Stimulated activated CD8-positive, alpha-beta memory T cell treated with anti-CD3 and anti-CD28 coated beads, Interleukin-4, amount 100 ng/mL, for 48 hours (primary cell): ENCODE results near the gene FADD.

Source experiments
- DNase-seq: peaks from one replicate; pipeline ENCODE4 v3.0.0-alpha.2; 2020

The FADD gene, protein sequence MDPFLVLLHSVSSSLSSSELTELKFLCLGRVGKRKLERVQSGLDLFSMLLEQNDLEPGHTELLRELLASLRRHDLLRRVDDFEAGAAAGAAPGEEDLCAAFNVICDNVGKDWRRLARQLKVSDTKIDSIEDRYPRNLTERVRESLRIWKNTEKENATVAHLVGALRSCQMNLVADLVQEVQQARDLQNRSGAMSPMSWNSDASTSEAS

DNA sequence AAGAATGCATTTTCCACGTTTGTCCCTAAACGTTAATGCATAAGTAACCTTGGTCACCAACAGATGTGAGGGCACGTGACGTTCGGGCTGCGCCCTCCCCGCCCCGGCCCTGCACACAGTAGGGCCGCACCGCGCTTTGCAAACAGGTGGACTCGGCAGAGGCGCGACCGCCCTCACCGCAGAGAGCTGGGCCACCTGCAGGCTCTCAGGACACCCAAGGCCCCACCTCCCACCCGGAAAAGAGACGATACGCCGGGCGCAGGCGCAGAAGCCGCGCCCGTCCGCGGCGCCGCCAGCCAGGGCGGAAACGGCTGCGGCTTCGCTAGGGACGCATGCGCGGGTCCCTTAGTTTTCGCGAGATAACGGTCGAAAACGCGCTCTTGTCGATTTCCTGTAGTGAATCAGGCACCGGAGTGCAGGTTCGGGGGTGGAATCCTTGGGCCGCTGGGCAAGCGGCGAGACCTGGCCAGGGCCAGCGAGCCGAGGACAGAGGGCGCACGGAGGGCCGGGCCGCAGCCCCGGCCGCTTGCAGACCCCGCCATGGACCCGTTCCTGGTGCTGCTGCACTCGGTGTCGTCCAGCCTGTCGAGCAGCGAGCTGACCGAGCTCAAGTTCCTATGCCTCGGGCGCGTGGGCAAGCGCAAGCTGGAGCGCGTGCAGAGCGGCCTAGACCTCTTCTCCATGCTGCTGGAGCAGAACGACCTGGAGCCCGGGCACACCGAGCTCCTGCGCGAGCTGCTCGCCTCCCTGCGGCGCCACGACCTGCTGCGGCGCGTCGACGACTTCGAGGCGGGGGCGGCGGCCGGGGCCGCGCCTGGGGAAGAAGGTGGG, at the start of gene FADD:
FADD (plus strand) TSS at position 377 of the 831 bp plus-strand sequence; CDS start at position 541, 164 bp downstream.
- DNase-seq, result peak; percentile 91

DNA sequence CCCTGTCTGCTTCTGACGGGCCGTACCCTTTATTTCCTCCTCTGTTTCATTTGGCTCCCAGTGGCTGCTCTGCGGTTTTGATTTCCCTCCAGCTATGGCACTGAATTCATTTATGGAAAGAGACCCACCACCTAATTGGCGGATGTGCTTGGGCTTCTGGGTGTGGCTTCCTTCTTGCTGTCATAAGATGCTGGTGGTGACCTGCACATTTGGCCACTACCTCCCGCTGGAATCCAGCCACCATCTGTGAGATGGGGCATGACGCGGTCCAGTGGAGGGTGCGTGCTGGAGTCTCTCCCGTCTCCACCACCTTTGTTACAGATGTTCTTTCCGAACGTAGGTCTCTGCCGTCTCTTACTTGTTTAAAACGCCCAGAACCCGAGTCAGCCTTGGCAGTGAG, 47.7 kb upstream of the FADD start:
- DNase-seq, result no peak

DNA sequence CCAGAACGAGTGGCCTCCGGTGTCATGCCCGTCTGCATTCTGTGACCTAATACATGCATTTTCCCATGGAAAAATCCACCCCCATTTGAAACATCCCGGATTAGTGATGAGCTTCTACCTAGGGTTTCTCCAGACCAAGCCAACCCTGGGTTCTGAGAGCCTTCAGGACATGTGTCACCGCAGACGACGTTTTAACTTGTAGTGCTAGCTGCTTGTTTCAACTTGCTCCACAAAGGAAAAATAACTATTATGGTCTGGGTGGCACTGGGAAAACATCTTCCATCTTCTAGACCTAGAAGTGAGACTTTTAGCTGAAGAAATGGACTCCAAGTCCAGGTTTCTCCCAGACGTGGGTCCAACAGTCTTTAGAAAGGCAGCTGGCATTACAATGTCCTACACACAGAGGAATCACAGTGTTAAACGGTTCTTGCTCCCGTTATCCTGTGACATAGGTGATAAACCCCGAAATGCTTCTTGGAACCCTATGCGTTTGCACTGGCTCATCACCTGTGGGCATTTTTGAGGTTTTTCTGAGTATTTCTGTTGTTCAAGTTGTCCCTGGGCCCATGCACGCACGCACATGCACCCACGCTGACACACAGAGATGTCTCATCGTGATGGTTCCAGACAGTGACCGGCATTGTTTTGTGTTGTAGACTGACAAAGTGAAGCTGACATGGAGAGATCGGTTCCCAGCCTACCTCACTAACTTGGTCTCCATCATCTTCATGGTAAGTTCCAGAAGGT, 46.6 kb upstream of the FADD start:
- no peak for DNase-seq

DNA sequence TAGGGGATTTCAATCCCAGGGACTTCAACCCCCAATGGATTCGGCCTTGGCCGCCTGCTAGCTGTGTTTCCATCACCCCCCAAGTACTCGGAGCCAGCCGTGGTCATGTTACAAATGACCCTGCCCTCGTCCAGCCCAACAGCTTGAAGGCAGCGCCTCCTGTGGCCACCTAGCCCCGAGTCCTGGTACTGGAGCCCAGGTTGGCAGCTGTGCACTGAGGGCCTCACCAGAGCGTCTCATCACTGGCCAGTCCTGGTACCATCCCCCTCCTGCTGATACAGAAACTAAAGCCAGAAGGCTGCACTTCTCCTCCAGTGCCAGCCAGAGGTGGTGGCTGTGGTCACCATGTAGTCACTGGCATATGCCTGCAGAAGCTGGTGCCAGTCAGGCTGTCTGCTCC, 44.9 kb upstream of the FADD start:
- DNase-seq, result no peak

DNA sequence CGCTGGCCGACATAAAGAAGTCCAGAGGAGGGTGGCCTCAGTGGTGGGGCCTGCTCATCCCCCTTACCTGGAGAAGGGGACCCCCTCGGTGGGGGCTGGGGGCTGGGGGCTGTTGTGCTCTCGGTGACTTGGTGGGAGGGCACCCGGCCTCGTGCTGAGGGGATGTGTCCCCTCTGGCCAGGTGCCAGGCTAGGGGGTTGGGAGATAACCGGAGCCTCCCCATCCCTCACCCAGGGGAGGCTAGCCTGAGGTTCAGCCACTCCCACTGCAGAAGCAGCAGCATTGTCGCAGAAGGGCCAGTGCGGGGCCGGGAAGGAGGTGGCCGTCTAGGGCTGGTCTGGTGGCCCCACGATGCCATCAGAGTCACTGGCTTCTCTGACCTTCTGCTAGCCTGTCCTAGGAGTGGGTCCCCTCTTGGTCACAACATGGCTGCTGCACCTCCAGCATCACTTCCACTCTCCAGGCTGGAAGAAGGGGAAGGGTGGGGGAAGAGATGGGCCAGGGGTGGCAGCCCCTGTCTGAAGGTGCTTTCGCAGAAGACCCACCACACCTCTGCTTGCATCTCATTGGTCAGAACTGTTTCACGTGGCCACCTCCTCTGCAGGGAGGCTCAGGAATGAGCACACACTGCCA, 44.2 kb upstream of the FADD start:
- DNase-seq, result no peak

DNA sequence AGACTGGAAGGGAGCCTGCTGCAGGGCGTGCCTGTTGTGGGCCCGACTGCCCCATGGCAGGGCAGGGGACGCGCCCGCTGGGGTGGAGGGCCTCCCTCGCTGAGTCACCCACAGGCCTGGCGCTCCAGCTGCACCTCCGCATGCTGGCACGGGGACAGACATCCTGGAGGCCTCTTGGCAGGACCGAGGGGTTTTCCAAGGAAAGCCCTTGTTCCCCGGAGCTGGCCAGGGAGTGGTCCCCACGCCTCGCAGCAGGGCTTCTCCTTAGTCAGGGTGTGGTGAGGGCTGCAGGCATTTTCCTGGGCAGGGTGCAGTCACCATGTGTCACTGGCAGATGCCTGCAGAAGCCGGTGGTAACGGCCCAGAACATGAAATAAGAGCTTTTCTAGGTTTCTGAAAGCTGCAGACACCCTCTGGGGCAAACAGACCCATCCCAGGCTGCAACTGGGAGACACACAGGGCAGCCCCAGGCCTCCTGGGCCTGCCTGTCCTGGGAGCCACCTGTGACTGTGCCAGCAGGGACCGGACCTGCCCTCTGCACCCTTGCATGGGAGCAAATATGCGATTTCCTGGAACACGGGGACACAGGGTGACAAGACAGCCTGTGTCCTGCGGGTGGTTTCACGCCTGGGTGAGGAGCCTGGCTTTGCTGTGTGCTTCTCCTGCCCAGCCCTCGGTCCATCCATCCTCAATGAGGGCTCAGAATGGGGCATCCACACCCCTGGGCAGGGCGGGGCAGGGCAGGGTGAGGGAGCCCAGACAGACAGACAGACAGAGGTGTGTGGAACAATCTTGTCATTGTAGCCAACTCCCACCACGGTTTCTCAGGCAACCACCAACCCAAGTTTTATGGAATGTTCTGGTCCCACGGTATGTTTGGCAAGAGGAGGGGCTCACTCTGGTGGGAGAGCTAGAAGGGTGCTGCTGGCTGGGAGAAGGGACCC, 43.2 kb upstream of the FADD start:
- DNase-seq, result no peak

DNA sequence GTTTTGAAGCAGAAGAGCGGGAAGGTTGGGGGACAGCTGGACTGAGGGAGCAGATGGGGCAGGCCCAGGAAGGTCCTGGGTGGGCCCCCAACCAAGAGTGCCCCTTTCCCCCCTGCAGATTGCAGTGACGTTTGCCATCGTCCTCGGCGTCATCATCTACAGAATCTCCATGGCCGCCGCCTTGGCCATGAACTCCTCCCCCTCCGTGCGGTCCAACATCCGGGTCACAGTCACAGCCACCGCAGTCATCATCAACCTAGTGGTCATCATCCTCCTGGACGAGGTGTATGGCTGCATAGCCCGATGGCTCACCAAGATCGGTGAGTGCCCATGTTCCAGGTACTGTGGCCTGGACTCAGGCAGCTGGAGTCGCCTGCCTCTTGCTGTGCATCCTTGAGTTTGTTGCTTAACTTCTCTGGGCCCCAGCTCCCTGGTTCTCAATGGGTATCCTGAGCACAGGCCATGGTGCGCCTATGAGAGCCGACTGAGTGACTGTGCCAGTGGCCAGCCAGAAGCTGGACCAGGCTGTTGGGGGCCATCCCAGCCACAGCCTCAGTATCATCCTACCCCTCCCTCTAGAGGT, 42.0 kb upstream of the FADD start:
- no peak for DNase-seq

DNA sequence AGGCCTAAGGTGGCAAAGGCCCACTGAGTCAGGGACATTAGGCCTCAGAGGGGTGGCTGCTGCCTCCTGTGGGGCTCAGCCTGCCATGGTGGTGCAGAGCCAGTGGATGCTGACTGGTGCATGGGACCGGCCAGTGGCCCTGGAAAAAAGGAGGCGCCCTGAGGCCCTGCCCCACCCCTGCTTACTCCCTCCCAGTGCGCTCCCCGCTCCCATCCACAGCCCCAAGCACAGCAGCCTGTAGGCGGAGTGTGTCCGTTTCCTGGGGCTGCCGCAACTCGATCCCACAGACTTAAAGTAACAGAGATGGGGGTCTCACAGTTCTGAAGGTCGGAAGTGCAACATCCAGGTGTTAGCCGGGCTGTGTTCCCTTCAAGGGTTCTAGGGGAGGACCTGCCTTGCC, 38.4 kb upstream of the FADD start:
- DNase-seq, result no peak

DNA sequence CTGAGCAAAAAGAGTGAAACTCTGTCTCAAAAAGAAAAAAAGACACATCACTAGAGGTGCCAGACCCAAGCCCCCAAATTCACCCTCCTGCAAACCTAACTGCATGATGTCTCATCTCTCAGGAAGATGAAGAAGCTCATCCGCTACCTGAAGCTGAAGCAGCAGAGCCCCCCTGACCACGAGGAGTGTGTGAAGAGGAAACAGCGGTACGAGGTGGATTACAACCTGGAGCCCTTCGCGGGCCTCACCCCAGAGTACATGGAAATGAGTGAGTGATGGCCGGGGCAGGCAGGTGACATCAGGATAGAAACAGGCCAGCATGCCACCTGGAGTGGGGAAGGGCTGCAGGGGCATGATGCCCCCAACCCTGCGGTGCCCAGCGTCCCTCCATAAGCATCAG, 36.0 kb upstream of the FADD start:
- DNase-seq, result no peak

DNA sequence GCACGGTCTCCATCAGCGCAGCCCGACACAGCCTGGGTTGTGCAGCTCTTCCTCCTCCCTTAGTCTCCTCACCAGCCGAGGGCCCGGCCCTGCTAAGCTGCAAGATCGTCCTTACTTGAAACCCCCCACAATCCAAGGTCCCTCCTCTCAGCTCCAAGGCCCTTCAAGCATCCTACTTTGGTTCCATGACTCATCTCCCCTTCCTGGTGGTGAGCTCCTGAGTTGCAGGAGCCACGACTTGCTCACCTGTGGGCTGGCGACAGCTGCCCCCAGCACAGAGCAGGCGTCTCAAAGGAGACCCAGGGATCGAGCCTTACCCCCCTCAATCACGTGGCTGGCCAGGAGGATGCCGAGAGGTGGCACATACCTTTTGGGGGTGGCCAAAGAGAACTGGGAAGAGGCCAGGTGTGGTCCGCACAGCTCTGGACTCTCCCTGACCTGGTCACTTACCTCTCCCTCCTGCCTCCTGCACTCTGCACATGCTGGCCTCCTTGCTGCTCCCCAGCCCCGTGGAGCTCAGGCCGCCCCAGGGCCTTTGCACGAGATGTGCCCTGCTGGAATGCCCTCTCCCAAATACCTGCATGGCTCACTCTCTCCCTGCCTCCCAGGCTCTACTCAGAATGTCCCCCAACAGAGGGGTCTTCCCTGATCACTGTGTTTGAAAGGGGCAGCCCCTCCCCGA, 35.2 kb upstream of the FADD start:
- DNase-seq, result no peak

DNA sequence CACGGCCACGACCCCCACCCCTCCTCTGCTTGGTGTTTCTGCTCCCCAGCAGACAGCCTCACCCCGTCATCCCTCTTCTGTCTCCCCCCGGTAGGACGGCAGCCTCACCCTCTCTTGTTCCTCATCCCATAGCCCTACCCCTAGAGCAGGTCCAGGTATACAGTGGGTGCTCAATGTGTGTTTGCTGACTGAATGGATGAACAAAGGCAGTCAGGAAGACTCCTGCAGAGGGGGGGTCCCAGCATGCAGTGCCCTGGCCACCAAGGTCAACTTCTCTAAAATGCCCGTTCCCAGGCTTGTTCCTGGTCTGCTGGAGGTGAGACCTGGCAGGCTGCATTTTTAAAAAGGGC, 34.7 kb upstream of the FADD start:
- DNase-seq, result no peak

DNA sequence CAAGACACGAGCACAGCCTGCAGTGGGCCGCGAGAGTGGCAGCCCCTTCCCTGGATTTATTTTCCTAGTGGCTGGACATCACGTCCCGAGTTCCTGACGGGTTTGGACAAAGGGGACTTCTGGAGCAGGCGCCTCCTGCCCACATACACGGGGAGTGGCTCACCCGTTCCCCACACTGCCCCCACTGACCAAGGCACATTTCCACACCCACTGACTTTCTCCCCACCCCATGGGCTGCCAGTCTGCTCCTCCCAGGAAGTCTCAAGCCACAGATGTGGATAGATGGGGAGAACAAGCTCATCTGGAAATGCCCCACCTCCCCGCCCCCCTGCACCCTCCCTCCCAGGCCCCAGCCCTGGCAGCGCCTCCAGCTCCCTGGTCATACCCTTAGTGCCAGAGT, 34.0 kb upstream of the FADD start:
- no peak for DNase-seq

DNA sequence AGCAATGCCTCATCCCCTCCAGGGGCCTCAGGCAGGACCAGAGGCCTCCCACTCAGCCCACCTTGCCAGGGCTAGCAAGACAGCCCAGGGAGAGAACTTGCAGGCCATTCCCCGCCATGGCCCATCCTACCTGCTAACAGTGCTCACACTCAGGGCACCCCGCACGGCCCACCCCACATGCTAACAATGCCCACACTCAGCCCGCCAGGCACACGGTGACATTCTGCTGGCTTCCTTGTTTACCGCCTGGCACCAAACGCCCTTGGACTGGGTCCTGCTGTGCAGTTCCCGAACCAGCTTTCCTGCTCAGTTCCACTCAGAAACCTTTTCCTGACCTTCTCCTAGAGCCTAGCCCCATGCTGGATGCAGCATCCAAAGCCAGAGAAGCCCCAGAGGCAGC, 33.5 kb upstream of the FADD start:
- DNase-seq, result no peak

DNA sequence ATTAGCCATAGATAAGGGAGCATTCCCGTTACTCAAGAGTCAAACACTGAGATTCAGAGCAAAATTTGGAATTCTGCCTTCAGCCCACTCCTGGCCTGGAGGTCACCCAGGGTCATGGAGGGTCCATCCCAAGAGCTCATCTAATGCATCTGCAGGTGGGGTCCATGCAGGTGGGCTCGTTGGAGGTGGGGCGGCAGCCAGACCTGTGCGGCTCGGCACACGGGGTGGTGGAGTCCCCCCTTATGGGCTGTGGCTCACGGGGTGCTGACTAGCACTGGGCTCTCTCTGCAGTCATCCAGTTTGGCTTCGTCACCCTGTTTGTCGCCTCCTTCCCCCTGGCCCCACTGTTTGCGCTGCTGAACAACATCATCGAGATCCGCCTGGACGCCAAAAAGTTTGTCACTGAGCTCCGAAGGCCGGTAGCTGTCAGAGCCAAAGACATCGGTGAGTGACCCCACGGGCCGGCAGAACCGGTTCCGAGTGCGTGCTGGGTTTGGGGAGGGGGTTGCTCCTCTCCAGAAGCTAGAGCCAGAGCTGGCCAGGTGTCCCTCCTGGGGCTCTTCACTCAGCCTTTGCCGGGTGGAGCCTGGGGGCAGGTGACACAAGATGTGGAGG, 32.4 kb upstream of the FADD start:
- DNase-seq, result no peak

DNA sequence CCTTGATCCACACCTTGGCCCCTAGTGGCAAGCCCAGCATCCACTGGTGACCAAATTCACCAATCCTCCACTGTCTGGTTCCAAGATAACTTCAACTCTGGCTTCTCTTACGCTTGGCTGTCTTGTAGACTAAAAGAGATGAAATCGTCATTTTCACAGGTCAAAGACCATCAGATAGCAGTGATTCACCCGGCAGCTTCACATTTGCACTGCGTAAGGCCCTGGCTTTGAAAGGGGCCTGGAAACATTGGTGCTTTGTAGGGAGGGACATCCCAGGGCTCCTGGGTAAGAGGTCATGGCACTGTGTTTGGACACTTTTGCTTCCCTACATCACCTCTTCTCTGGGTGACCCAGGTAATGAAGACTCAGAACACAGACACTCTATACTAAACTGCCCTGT, 30.1 kb upstream of the FADD start:
- no peak for DNase-seq

DNA sequence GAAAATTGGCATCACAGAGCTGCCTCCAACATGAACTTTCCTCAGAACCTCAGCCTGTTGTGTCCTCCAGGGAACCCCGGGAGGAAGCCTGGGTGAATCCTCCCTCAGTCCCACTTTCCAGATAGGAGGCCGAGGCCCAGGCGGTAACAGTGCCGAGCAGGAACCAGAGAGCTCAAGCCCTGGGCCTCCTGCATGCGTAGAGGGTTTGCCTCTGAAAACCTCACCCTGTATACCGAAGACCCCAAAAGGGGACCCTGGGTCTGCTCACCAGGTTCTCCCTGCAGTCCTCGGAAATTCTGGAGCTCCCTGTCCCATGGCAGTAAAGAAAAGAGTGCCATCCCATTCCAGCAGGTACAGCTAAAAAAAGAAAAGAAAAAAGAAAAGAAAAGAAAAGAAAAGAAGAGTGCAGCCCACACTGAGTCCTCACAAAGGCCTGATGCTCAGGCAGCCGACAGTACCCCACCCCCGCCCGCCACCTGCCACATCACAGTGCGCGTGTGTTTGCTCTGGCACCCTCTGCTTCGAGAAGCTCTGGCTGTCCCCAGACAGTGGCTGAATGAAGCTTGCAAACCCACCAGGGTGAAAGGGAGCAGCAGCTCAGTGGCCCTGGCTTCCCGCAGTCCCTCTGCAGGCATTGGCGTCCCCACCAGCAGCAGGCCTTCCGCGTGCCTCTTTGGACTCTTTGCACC, 28.4 kb upstream of the FADD start:
- no peak for DNase-seq

DNA sequence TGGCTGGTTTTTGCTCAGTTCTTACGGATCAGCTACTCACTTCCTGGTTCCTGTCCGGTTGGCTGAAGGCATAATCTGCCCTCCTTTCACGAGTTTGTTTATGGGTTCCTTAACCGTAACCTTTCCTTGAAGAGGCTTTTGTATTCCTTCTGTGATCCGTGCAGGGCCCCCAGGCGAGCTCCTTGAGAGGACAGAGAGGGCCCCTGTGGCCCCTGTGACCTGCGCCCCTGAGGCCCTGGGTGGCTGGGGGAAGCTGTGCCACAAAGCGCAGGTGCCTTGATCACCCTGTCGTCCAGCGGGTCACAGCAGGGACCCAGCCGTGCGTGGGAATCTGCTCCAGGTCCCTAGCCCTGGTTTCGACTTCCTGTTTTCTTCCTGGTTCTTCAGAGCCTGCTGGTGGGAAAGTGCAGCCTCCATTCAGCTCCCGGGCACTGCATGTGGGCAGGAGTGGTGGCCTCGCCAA, 27.8 kb upstream of the FADD start:
- no peak for DNase-seq

DNA sequence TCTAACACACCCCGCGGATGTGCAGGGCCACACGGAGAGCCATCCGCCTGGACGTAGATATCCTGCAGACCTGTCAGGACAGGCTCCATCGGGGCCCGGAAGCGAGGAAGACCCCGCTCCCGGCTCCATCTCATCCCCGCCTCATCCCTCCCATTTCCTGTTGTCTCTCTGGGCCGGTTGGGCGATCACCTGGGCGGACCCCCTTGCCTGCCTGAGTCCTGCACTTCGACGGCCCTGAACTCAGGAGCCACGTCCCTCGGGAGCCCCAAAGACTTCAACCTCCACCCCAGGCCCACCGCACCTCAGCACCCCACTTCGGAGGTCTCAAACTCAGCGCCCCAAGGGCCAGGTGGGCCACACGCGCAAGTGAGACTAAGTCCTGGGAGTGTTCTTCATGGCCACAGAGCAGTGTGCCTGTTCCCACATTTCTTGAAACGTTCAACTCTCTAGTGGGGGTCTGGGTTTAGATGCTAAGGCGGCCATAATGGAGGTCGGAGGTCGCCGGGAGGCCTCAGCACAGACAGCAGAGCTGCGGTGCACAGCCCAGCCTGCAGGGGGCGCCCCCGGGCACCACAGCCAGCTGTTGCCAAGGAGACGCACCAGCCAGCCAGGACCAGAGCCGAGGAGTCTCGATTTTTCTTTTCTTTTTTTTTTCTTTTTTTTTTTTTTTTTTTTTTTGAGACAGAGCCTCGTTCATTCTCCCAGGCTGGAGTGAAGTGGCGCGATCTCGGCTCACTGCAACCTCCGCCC, 26.0 kb upstream of the FADD start:
- DNase-seq, result peak; percentile 80

DNA sequence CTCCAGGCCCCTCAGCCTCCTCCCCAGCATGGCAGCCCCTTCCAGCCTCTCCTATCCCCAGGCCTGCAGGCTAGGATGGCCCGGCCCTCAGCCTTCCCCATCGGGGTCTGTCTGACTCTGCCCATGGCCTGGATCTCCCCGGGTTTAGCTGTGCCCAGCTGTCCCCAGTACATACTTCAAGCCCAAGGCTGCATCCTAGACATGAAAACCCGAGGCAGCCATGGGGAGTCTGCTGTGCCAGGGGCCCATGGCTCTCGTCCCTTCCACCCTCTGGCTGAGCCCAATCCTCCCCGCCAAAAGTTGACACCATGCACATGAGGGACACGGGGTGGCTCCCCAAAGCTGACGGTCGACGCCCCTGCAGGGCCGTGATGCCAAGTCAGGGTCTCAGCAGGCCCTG, 22.2 kb upstream of the FADD start:
- DNase-seq, result no peak
